Cardiac muscle cell (in vitro differentiated cells and primary cell): ENCODE data around the gene EXOC3L4. TPM values are rescaled to one million over a fixed set of nuclear protein-coding genes. Genes with fewer than 3 reads are reported as not detected.

Experiments
- DNase-seq, 2 donors: peaks; one replicate each; pipeline versions ENCODE4 v3.0.0 to v3.0.0-alpha.2; 2010 to 2017; ENCODE audit warnings: low read depth in 1 of 2, low spot score in 1 of 2
- H3K27ac ChIP-seq: fragments of 200-600 bp; sonication (generic); 2 replicates; pipeline ENCODE4 v1.5.1; 2016
- H3K27me3 ChIP-seq: fragments of 200-600 bp; sonication (generic); 2 replicates; pipeline ENCODE4 v1.6.0; 2016; ENCODE audit warnings: control low read depth
- H3K36me3 ChIP-seq: fragments of 200-600 bp; sonication (generic); 2 replicates; pipeline ENCODE4 v1.5.1; 2016; ENCODE audit warnings: control low read depth
- H3K4me1 ChIP-seq: fragments of 200-600 bp; sonication (generic); 2 replicates; pipeline ENCODE4 v1.8.1; 2017; ENCODE audit warnings: low read depth, mild to moderate bottlenecking, mixed run types
- H3K4me3 ChIP-seq: fragments of 200-600 bp; sonication (generic); 2 replicates; pipeline ENCODE4 v1.5.1; 2016; ENCODE audit warnings: mild to moderate bottlenecking
- H3K9me3 ChIP-seq: fragments of 200-600 bp; sonication (generic); 2 replicates; pipeline ENCODE4 v1.5.1; 2017; ENCODE audit warnings: low read depth, mild to moderate bottlenecking, control low read depth
- CTCF ChIP-seq: IDR thresholded peaks from 2 replicates; pipeline ENCODE4 v1.5.1; 2012; ENCODE audit warnings: low read depth, mild to moderate bottlenecking, low read length
- polyA plus RNA-seq: library from polyadenylated mRNA; unstranded; fragments of >200 nt; fragmentation: Nextera tagmentation; extraction: Ambion mirVana; gene quantifications from 2 replicates; pipeline ENCODE4 v1.2.1, GENCODE V29; 2016
- total RNA-seq: library from RNA; depleted of rRNA; stranded (reverse); fragments of >200 nt; gene quantifications from 2 replicates; pipeline ENCODE4 v1.2.3, GENCODE V29; 2016

The EXOC3L4 gene
- total and polyA plus RNA-seq, 2 experiments from 2014 or later, result 2.7 to 5.5 TPM

GRCh38 chr14:103078860-103079587 lies 15.5 kb upstream of the EXOC3L4 start:
- DNase-seq, result no peak
- no peak overlapping the region for H3K27ac ChIP-seq
- no peak overlapping the region for H3K4me3 ChIP-seq
- no peaks in the 10 kb centered on the region for H3K36me3 ChIP-seq
- no peak for TF ChIP-seq CTCF
- peaks cover 51% of the 10 kb centered on the region for H3K27me3 ChIP-seq
- H3K9me3 ChIP-seq, result no peaks in the 10 kb centered on the region
- no peaks in the 10 kb centered on the region for H3K4me1 ChIP-seq

GRCh38 chr14:103081951-103082350 lies 12.6 kb upstream of the EXOC3L4 start:
- H3K27me3 ChIP-seq, result peaks cover 71% of the 10 kb centered on the region
- TF ChIP-seq CTCF, result no peak
- no peak overlapping the region for H3K4me3 ChIP-seq
- no peaks in the 10 kb centered on the region for H3K9me3 ChIP-seq
- H3K36me3 ChIP-seq, result no peaks in the 10 kb centered on the region
- H3K4me1 ChIP-seq, result no peaks in the 10 kb centered on the region
- no peak overlapping the region for H3K27ac ChIP-seq
- no peak for DNase-seq

GRCh38 chr14:103084021-103084919 lies 10.3 kb upstream of the EXOC3L4 start, which contains the start of gene LBHD2:
Gene LBHD2, plus strand, starts transcription at chr14:103084210. Its CDS starts 1,803 bp downstream, at chr14:103086013.
- no peaks in the 10 kb centered on the region for H3K36me3 ChIP-seq
- H3K27ac ChIP-seq, result no peak within 1 kb of the TSS
- no peaks in the 10 kb centered on the region for H3K9me3 ChIP-seq
- no peak within 1 kb of the TSS for H3K4me3 ChIP-seq
- no peak for TF ChIP-seq CTCF
- H3K4me1 ChIP-seq, result no peaks in the 10 kb centered on the region
- H3K27me3 ChIP-seq, result peaks cover 67% of the 10 kb centered on the region
- DNase-seq, result peak in 1 of 2 donors; percentile 37

- no peaks in the 10 kb centered on the region for H3K4me1 ChIP-seq
- H3K27ac ChIP-seq, result no peak overlapping the region
- DNase-seq, result no peak
- no peaks in the 10 kb centered on the region for H3K9me3 ChIP-seq
- H3K27me3 ChIP-seq, result peaks cover 57% of the 10 kb centered on the region
- TF ChIP-seq CTCF, result peak; percentile 36
- no peak overlapping the region for H3K4me3 ChIP-seq
- no peaks in the 10 kb centered on the region for H3K36me3 ChIP-seq
Measured at GRCh38 chr14:103085106-103086091, 9.1 kb upstream of the EXOC3L4 start.
